Measurements from ENCODE around the gene ACAP2. TPM values are rescaled to one million over a fixed set of nuclear protein-coding genes. Genes with fewer than 3 reads are reported as not detected.
"Not testable (repeated sequence)": the region's sequence is repeated elsewhere in the genome, so short reads cannot be mapped to it uniquely, and the experiment has no call there.

Gene ACAP2
- total RNA-seq, 1 experiment from 2014 or later = 53.3 TPM

- DNase-seq (ENCODE audit: low spot score) = not testable (repeated sequence)
Observed at GRCh38 chr3:195290643-195291042, 152.2 kb downstream of the ACAP2 start.

GRCh38 chr3:195286115-195286872 is 156.5 kb downstream of the ACAP2 start:
- peak; percentile 39 for DNase-seq (ENCODE audit: low spot score)

- no peak for DNase-seq (ENCODE audit: low spot score)
Observed at GRCh38 chr3:195285372-195285771, 157.4 kb downstream of the ACAP2 start.

- DNase-seq (ENCODE audit: low spot score) = no peak
Observed at GRCh38 chr3:195284842-195285241, 158.0 kb downstream of the ACAP2 start.

GRCh38 chr3:195282961-195283360 is 159.9 kb downstream of the ACAP2 start:
- no peak for DNase-seq (ENCODE audit: low spot score)

- DNase-seq (ENCODE audit: low spot score) = no peak
Observed at GRCh38 chr3:195274259-195274966, 168.4 kb downstream of the ACAP2 start.

- peak; percentile 82 for DNase-seq (ENCODE audit: low spot score)
Observed at GRCh38 chr3:195271410-195272243, 171.2 kb downstream of the ACAP2 start.

GRCh38 chr3:195270817-195271409 is 171.9 kb downstream of the ACAP2 start, which contains the start of gene XXYLT1:
XXYLT1 (minus strand) TSS chr3:195271159; CDS start chr3:195271058, 101 bp downstream.
- peak; percentile 74 for DNase-seq (ENCODE audit: low spot score)

- DNase-seq (ENCODE audit: low spot score) = peak; percentile 41
Observed at GRCh38 chr3:195270079-195270816, 172.6 kb downstream of the ACAP2 start.

GRCh38 chr3:195269375-195270078 is 173.3 kb downstream of the ACAP2 start:
- DNase-seq (ENCODE audit: low spot score) = no peak

GRCh38 chr3:195268576-195269309 is 174.1 kb downstream of the ACAP2 start:
- DNase-seq (ENCODE audit: low spot score) = no peak

- no peak for DNase-seq (ENCODE audit: low spot score)
Observed at GRCh38 chr3:195267096-195267495, 175.7 kb downstream of the ACAP2 start.

GRCh38 chr3:195266428-195266827 is 176.4 kb downstream of the ACAP2 start:
- DNase-seq (ENCODE audit: low spot score) = no peak

GRCh38 chr3:195265363-195265976 is 177.3 kb downstream of the ACAP2 start:
- no peak for DNase-seq (ENCODE audit: low spot score)

- no peak for DNase-seq (ENCODE audit: low spot score)
Observed at GRCh38 chr3:195263925-195264600, 178.8 kb downstream of the ACAP2 start.

- DNase-seq (ENCODE audit: low spot score) = no peak
Observed at GRCh38 chr3:195263193-195263924, 179.5 kb downstream of the ACAP2 start.

GRCh38 chr3:195261925-195262324 is 180.9 kb downstream of the ACAP2 start:
- DNase-seq (ENCODE audit: low spot score) = no peak

Data from A172 (cell line).